Measurements from ENCODE around the gene CDC42EP4.

Gene CDC42EP4

GRCh38 chr17:73292031-73292531, 19.7 kb downstream of the CDC42EP4 start:
- ATAC-seq = peak; percentile 76

GRCh38 chr17:73291260-73291801, 20.5 kb downstream of the CDC42EP4 start:
- ATAC-seq = peak; percentile 78
- TF ChIP-seq ZFP3 (CRISPR knock-in tag; IDR thresholded peaks at IDR 0.05) (no peak), PATZ1 (CRISPR knock-in tag; IDR thresholded peaks at IDR 0.05; ENCODE audit: borderline replicate concordance) (peak; percentile 65; the same call in 1 of the 2 replicates)

More at GRCh38 chr17:73292031-73292531, 19.7 kb downstream of the CDC42EP4 start:
- TF ChIP-seq SNAI2 (CRISPR knock-in tag; IDR thresholded peaks at IDR 0.05) (peak; percentile 49; the same call in 1 of the 2 replicates), PPARA (CRISPR knock-in tag; IDR thresholded peaks at IDR 0.05; ENCODE audit: borderline replicate concordance) (no peak), ZFP3 (CRISPR knock-in tag; IDR thresholded peaks at IDR 0.05) (peak; percentile 69; the same call in 1 of the 2 replicates)

DNA sequence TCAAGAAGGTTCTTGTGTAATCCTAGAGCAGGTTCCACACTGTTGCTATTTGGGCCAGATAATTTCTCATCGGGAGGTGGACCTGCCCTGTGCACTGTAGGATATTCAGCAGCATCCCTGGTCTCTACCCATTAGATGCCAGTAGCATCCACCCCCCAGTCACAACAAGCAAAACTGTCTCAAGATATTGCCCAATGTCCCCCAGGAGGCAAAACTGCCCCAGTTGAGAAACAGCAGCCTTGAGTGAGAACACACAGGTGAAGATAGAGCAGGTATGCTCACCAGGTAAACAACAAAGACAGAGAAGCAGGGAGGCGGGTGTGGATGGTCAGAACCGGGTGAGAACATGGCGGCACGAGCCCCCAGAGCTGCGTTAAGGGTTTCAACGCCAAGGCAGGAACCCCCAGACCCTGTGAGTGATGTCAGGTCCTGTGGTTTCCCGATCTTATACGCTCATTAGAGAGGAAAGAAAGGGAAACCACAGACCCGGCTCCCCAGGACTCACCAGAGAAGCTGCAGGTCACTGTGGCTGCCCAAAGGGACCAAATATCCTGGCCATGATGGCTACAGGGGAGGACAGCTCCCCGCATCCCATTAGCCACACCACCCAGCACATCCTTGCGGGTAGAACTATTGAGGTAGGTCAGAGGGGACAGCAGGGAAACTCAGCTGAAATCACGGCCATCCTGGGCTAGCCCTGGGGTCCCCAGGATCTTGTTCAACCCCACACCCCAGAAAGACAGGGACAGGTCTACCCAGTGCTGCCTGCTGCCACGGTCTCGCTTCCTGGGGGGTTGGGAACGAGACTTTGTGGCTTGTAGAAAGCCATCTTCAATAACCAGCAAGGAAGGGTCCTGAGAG, 21.2 kb downstream of the CDC42EP4 start:
- no peak for ATAC-seq

More for the DNA sequence above, 21.2 kb downstream of the CDC42EP4 start:
- TF ChIP-seq ARNTL (CRISPR knock-in tag; IDR thresholded peaks at IDR 0.05; ENCODE audit: borderline replicate concordance, low read depth) = no peak
- TF ChIP-seq ESRRG (CRISPR knock-in tag; IDR thresholded peaks at IDR 0.05) = no peak
- no peak for TF ChIP-seq CSDC2 (CRISPR knock-in tag; IDR thresholded peaks at IDR 0.05)
- TF ChIP-seq, protein P1, sequence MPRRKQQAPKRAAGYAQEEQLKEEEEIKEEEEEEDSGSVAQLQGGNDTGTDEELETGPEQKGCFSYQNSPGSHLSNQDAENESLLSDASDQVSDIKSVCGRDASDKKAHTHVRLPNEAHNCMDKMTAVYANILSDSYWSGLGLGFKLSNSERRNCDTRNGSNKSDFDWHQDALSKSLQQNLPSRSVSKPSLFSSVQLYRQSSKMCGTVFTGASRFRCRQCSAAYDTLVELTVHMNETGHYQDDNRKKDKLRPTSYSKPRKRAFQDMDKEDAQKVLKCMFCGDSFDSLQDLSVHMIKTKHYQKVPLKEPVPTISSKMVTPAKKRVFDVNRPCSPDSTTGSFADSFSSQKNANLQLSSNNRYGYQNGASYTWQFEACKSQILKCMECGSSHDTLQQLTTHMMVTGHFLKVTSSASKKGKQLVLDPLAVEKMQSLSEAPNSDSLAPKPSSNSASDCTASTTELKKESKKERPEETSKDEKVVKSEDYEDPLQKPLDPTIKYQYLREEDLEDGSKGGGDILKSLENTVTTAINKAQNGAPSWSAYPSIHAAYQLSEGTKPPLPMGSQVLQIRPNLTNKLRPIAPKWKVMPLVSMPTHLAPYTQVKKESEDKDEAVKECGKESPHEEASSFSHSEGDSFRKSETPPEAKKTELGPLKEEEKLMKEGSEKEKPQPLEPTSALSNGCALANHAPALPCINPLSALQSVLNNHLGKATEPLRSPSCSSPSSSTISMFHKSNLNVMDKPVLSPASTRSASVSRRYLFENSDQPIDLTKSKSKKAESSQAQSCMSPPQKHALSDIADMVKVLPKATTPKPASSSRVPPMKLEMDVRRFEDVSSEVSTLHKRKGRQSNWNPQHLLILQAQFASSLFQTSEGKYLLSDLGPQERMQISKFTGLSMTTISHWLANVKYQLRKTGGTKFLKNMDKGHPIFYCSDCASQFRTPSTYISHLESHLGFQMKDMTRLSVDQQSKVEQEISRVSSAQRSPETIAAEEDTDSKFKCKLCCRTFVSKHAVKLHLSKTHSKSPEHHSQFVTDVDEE (CRISPR knock-in tag; IDR thresholded peaks at IDR 0.05) = no peak
- no peak for TF ChIP-seq ZFP3 (CRISPR knock-in tag; IDR thresholded peaks at IDR 0.05)
- TF ChIP-seq, protein P2, sequence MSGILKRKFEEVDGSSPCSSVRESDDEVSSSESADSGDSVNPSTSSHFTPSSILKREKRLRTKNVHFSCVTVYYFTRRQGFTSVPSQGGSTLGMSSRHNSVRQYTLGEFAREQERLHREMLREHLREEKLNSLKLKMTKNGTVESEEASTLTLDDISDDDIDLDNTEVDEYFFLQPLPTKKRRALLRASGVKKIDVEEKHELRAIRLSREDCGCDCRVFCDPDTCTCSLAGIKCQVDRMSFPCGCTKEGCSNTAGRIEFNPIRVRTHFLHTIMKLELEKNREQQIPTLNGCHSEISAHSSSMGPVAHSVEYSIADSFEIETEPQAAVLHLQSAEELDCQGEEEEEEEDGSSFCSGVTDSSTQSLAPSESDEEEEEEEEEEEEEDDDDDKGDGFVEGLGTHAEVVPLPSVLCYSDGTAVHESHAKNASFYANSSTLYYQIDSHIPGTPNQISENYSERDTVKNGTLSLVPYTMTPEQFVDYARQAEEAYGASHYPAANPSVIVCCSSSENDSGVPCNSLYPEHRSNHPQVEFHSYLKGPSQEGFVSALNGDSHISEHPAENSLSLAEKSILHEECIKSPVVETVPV (CRISPR knock-in tag; IDR thresholded peaks at IDR 0.05) = no peak
- no peak for TF ChIP-seq OSR1 (CRISPR knock-in tag; IDR thresholded peaks at IDR 0.05)
- no peak for TF ChIP-seq RARB (CRISPR knock-in tag; IDR thresholded peaks at IDR 0.05)
- no peak for TF ChIP-seq PATZ1 (CRISPR knock-in tag; IDR thresholded peaks at IDR 0.05; ENCODE audit: borderline replicate concordance)
- no peak for TF ChIP-seq CREB5 (CRISPR knock-in tag; IDR thresholded peaks at IDR 0.05; ENCODE audit: low read depth)
- TF ChIP-seq SNAI2 (CRISPR knock-in tag; IDR thresholded peaks at IDR 0.05) = no peak
- TF ChIP-seq PPARA (CRISPR knock-in tag; IDR thresholded peaks at IDR 0.05; ENCODE audit: borderline replicate concordance) = no peak
- no peak for TF ChIP-seq ZNF8 (CRISPR knock-in tag; IDR thresholded peaks at IDR 0.05)
- TF ChIP-seq TCF4 (CRISPR knock-in tag; IDR thresholded peaks at IDR 0.05; ENCODE audit: borderline replicate concordance) = no peak
- TF ChIP-seq ZFP30 (CRISPR knock-in tag; IDR thresholded peaks at IDR 0.05) = no peak
- no peak for TF ChIP-seq TOX (CRISPR knock-in tag; IDR thresholded peaks at IDR 0.05; ENCODE audit: borderline replicate concordance)

Measured in SK-N-SH treated with all-trans-retinoic acid at 6 μM for 48 hours (cell line).